ENCODE data around the gene MARCHF2. TPM values are rescaled to one million over a fixed set of nuclear protein-coding genes. Genes with fewer than 3 reads are reported as not detected.

Gene MARCHF2
- total RNA-seq, 2 donors from 2014 or later, result 165 to 294 TPM

GRCh38 chr19:8476524-8476923 is 63.4 kb downstream of the MARCHF2 start:
- peaks cover 0 to 5% of the 10 kb centered on the region in 2 donors for H3K4me1 ChIP-seq (ENCODE audit: control insufficient read depth in 1 of 2, low read depth in 2 of 2)
- H3K27me3 ChIP-seq (replicated peaks; ENCODE audit: insufficient read depth), result no peaks in the 10 kb centered on the region
- DNase-seq (ENCODE audit: low spot score), result no peak
- H3K4me3 ChIP-seq, result no peak overlapping the region
- no peak for ATAC-seq (ENCODE audit: insufficient number of reproducible peaks, low FRiP score, low read depth)
- TF ChIP-seq CTCF (IDR thresholded peaks at IDR 0.05), result no peak
- no peaks in the 10 kb centered on the region for H3K9me3 ChIP-seq
- no peak overlapping the region for H3K27ac ChIP-seq
- peaks cover 25% of the 10 kb centered on the region for H3K36me3 ChIP-seq

- Histone ChIP-seq H3K27me3 (replicated peaks; ENCODE audit: insufficient read depth) (no peaks in the 10 kb centered on the region), H3K27ac (no peak overlapping the region), H3K9me3 (no peaks in the 10 kb centered on the region), H3K4me1 (ENCODE audit: control insufficient read depth in 1 of 2, low read depth in 2 of 2) (peaks cover 0 to 5% of the 10 kb centered on the region in 2 donors), H3K36me3 (peaks cover 18% of the 10 kb centered on the region), H3K4me3 (no peak overlapping the region)
- no peak for TF ChIP-seq CTCF (IDR thresholded peaks at IDR 0.05)
- DNase-seq (ENCODE audit: low spot score), result no peak
- no peak for ATAC-seq (ENCODE audit: insufficient number of reproducible peaks, low FRiP score, low read depth)
Observed at GRCh38 chr19:8477889-8478288, 64.8 kb downstream of the MARCHF2 start.

GRCh38 chr19:8478598-8478997 is 65.5 kb downstream of the MARCHF2 start:
- peaks cover 19% of the 10 kb centered on the region for H3K36me3 ChIP-seq
- DNase-seq (ENCODE audit: low spot score), result no peak
- no peak for ATAC-seq (ENCODE audit: insufficient number of reproducible peaks, low FRiP score, low read depth)

GRCh38 chr19:8481201-8481600 is 68.1 kb downstream of the MARCHF2 start:
- H3K9me3 ChIP-seq, result no peaks in the 10 kb centered on the region
- H3K4me1 ChIP-seq (ENCODE audit: control insufficient read depth in 1 of 2, low read depth in 2 of 2), result peaks cover 0 to 5% of the 10 kb centered on the region in 2 donors
- DNase-seq (ENCODE audit: low spot score), result no peak
- H3K27ac ChIP-seq, result no peak overlapping the region
- no peaks in the 10 kb centered on the region for H3K27me3 ChIP-seq (replicated peaks; ENCODE audit: insufficient read depth)
- no peak for TF ChIP-seq CTCF (IDR thresholded peaks at IDR 0.05)
- no peak overlapping the region for H3K4me3 ChIP-seq
- H3K36me3 ChIP-seq, result peaks cover 25% of the 10 kb centered on the region
- ATAC-seq (ENCODE audit: insufficient number of reproducible peaks, low FRiP score, low read depth), result no peak

More at GRCh38 chr19:8478598-8478997, 65.5 kb downstream of the MARCHF2 start:
- Histone ChIP-seq H3K27me3 (replicated peaks; ENCODE audit: insufficient read depth) (no peaks in the 10 kb centered on the region), H3K4me3 (no peak overlapping the region), H3K9me3 (no peaks in the 10 kb centered on the region), H3K27ac (no peak overlapping the region), H3K4me1 (ENCODE audit: control insufficient read depth in 1 of 2, low read depth in 2 of 2) (peaks cover 0 to 5% of the 10 kb centered on the region in 2 donors)
- no peak for TF ChIP-seq CTCF (IDR thresholded peaks at IDR 0.05)

- Histone ChIP-seq H3K4me1 (ENCODE audit: control insufficient read depth in 1 of 2, low read depth in 2 of 2) (peaks cover 0 to 5% of the 10 kb centered on the region in 2 donors), H3K36me3 (peaks cover 29% of the 10 kb centered on the region), H3K27me3 (replicated peaks; ENCODE audit: insufficient read depth) (no peaks in the 10 kb centered on the region), H3K9me3 (no peaks in the 10 kb centered on the region), H3K27ac (no peak overlapping the region), H3K4me3 (no peak overlapping the region)
- no peak for TF ChIP-seq CTCF (IDR thresholded peaks at IDR 0.05)
- no peak for ATAC-seq (ENCODE audit: insufficient number of reproducible peaks, low FRiP score, low read depth)
- no peak for DNase-seq (ENCODE audit: low spot score)
Observed at GRCh38 chr19:8481616-8482015, 68.5 kb downstream of the MARCHF2 start.

Measured in thoracic aorta (tissue), 2 donors.